ENCODE data around the gene ZDHHC23.

The ZDHHC23 gene

GRCh38 chr3:113947372-113948014 lies at the start of gene ZDHHC23:
Gene ZDHHC23 (plus strand): TSS chr3:113948013. CDS start chr3:113948803, 790 bp downstream.
- no peak for DNase-seq (ENCODE audit: low read depth, low spot score)
- Histone ChIP-seq H3K9ac (ENCODE audit: insufficient read length) (peak within 1 kb of the TSS; percentile 35), H3K4me3 (peak within 1 kb of the TSS; percentile 79), H3K36me3 (ENCODE audit: insufficient read depth, low read length) (no peaks in the 10 kb centered on the region), H3K27ac (no peak within 1 kb of the TSS), H3K9me3 (ENCODE audit: low read depth, low read length) (no peaks in the 10 kb centered on the region)
- no peak for TF ChIP-seq FOXP2 (optimal IDR thresholded peaks at IDR 0.05; ENCODE audit: control extremely low read depth, extremely low read length, insufficient read depth)
- TF ChIP-seq EZH2 (IDR thresholded peaks at IDR 0.05): no peak
- no peak for TF ChIP-seq POLR2AphosphoS5 (IDR thresholded peaks at IDR 0.05; ENCODE audit: borderline replicate concordance, low read depth, low read length)

- Histone ChIP-seq H3K4me3 (0 out of 2 replicates have a peak overlapping the region, but pooled peaks have one; percentile 10), H3K9me3 (ENCODE audit: low read depth, low read length) (no peaks in the 10 kb centered on the region), H3K27ac (no peak overlapping the region), H3K36me3 (ENCODE audit: insufficient read depth, low read length) (no peaks in the 10 kb centered on the region), H3K9ac (ENCODE audit: insufficient read length) (no peak overlapping the region)
- DNase-seq (ENCODE audit: low read depth, low spot score): no peak
- TF ChIP-seq POLR2AphosphoS5 (IDR thresholded peaks at IDR 0.05; ENCODE audit: borderline replicate concordance, low read depth, low read length) (no peak), EZH2 (IDR thresholded peaks at IDR 0.05) (no peak), FOXP2 (optimal IDR thresholded peaks at IDR 0.05; ENCODE audit: control extremely low read depth, extremely low read length, insufficient read depth) (no peak)
Observed at GRCh38 chr3:113898892-113899291, 48.9 kb upstream of the ZDHHC23 start.

- Histone ChIP-seq H3K36me3 (ENCODE audit: insufficient read depth, low read length) (no peaks in the 10 kb centered on the region), H3K27ac (no peak overlapping the region), H3K9me3 (ENCODE audit: low read depth, low read length) (no peaks in the 10 kb centered on the region), H3K4me3 (no peak overlapping the region), H3K9ac (ENCODE audit: insufficient read length) (no peak overlapping the region)
- TF ChIP-seq FOXP2 (optimal IDR thresholded peaks at IDR 0.05; ENCODE audit: control extremely low read depth, extremely low read length, insufficient read depth): no peak
- no peak for TF ChIP-seq EZH2 (IDR thresholded peaks at IDR 0.05)
- no peak for TF ChIP-seq POLR2AphosphoS5 (IDR thresholded peaks at IDR 0.05; ENCODE audit: borderline replicate concordance, low read depth, low read length)
- no peak for DNase-seq (ENCODE audit: low read depth, low spot score)
Observed at GRCh38 chr3:113906568-113907140, 41.2 kb upstream of the ZDHHC23 start.

GRCh38 chr3:113908133-113908532 lies 39.7 kb upstream of the ZDHHC23 start:
- Histone ChIP-seq H3K4me3 (no peak overlapping the region), H3K27ac (no peak overlapping the region), H3K36me3 (ENCODE audit: insufficient read depth, low read length) (no peaks in the 10 kb centered on the region), H3K9ac (ENCODE audit: insufficient read length) (no peak overlapping the region), H3K9me3 (ENCODE audit: low read depth, low read length) (no peaks in the 10 kb centered on the region)
- DNase-seq (ENCODE audit: low read depth, low spot score): no peak
- TF ChIP-seq POLR2AphosphoS5 (IDR thresholded peaks at IDR 0.05; ENCODE audit: borderline replicate concordance, low read depth, low read length) (no peak), EZH2 (IDR thresholded peaks at IDR 0.05) (no peak), FOXP2 (optimal IDR thresholded peaks at IDR 0.05; ENCODE audit: control extremely low read depth, extremely low read length, insufficient read depth) (no peak)

- H3K36me3 ChIP-seq (ENCODE audit: insufficient read depth, low read length): no peaks in the 10 kb centered on the region
- TF ChIP-seq FOXP2 (optimal IDR thresholded peaks at IDR 0.05; ENCODE audit: control extremely low read depth, extremely low read length, insufficient read depth) (no peak), EZH2 (IDR thresholded peaks at IDR 0.05) (no peak), POLR2AphosphoS5 (IDR thresholded peaks at IDR 0.05; ENCODE audit: borderline replicate concordance, low read depth, low read length) (no peak)
- no peaks in the 10 kb centered on the region for H3K9me3 ChIP-seq (ENCODE audit: low read depth, low read length)
- H3K4me3 ChIP-seq: no peak overlapping the region
- no peak for DNase-seq (ENCODE audit: low read depth, low spot score)
- no peak overlapping the region for H3K27ac ChIP-seq
- H3K9ac ChIP-seq (ENCODE audit: insufficient read length): no peak overlapping the region
Observed at GRCh38 chr3:113910966-113911365, 36.8 kb upstream of the ZDHHC23 start.

- H3K36me3 ChIP-seq (ENCODE audit: insufficient read depth, low read length): no peaks in the 10 kb centered on the region
- H3K9ac ChIP-seq (ENCODE audit: insufficient read length): no peak overlapping the region
- DNase-seq (ENCODE audit: low read depth, low spot score): no peak
- no peak overlapping the region for H3K4me3 ChIP-seq
- TF ChIP-seq FOXP2 (optimal IDR thresholded peaks at IDR 0.05; ENCODE audit: control extremely low read depth, extremely low read length, insufficient read depth) (no peak), EZH2 (IDR thresholded peaks at IDR 0.05) (no peak), POLR2AphosphoS5 (IDR thresholded peaks at IDR 0.05; ENCODE audit: borderline replicate concordance, low read depth, low read length) (no peak)
- H3K9me3 ChIP-seq (ENCODE audit: low read depth, low read length): no peaks in the 10 kb centered on the region
- H3K27ac ChIP-seq: no peak overlapping the region
Observed at GRCh38 chr3:113912552-113913236, 35.1 kb upstream of the ZDHHC23 start.

- Histone ChIP-seq H3K36me3 (ENCODE audit: insufficient read depth, low read length) (no peaks in the 10 kb centered on the region), H3K27ac (no peak overlapping the region), H3K4me3 (no peak overlapping the region), H3K9ac (ENCODE audit: insufficient read length) (no peak overlapping the region), H3K9me3 (ENCODE audit: low read depth, low read length) (no peaks in the 10 kb centered on the region)
- TF ChIP-seq FOXP2 (optimal IDR thresholded peaks at IDR 0.05; ENCODE audit: control extremely low read depth, extremely low read length, insufficient read depth) (no peak), EZH2 (IDR thresholded peaks at IDR 0.05) (no peak), POLR2AphosphoS5 (IDR thresholded peaks at IDR 0.05; ENCODE audit: borderline replicate concordance, low read depth, low read length) (no peak)
- DNase-seq (ENCODE audit: low read depth, low spot score): no peak
Observed at GRCh38 chr3:113914646-113915045, 33.2 kb upstream of the ZDHHC23 start.

- Histone ChIP-seq H3K9me3 (ENCODE audit: low read depth, low read length) (no peaks in the 10 kb centered on the region), H3K9ac (ENCODE audit: insufficient read length) (no peak overlapping the region), H3K27ac (no peak overlapping the region), H3K36me3 (ENCODE audit: insufficient read depth, low read length) (no peaks in the 10 kb centered on the region), H3K4me3 (no peak overlapping the region)
- no peak for DNase-seq (ENCODE audit: low read depth, low spot score)
- no peak for TF ChIP-seq POLR2AphosphoS5 (IDR thresholded peaks at IDR 0.05; ENCODE audit: borderline replicate concordance, low read depth, low read length)
- no peak for TF ChIP-seq EZH2 (IDR thresholded peaks at IDR 0.05)
- TF ChIP-seq FOXP2 (optimal IDR thresholded peaks at IDR 0.05; ENCODE audit: control extremely low read depth, extremely low read length, insufficient read depth): no peak
Observed at GRCh38 chr3:113927556-113927955, 20.3 kb upstream of the ZDHHC23 start.
